Activated T-helper 9 cell treated with anti-CD3 and anti-CD28 coated beads, Interleukin-2, amount 50 U/mL, for 16 hours (primary cell): ENCODE data around the gene SORCS3.

Source experiments
- DNase-seq: peaks from one replicate; pipeline ENCODE4 v3.0.0-alpha.2; 2020; ENCODE audit warnings: low read depth

SORCS3 gene

DNA sequence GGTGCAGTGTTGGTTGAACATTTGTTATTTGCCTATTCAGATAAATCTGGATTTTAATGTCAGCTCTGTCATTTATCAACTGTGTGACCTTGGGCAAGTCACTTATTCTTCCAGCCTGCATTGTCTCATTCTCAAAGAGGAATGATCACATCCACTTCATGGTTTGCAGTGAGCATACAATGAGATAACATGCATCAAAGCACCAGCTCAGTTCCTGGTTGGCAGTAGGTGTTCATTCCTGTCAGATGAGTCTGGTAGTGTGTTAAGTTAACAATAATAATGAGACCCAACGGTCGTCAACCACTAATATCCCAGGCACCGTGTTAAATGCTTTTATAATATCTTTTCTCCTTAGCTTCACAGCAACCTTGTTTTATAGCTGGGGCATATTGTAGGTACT lies 137.3 kb downstream of the SORCS3 start:
- no peak for DNase-seq

GRCh38 chr10:104779701-104780100 lies 138.6 kb downstream of the SORCS3 start:
- DNase-seq = no peak

- no peak for DNase-seq
Measured at GRCh38 chr10:104780165-104780564, 139.1 kb downstream of the SORCS3 start.

DNA sequence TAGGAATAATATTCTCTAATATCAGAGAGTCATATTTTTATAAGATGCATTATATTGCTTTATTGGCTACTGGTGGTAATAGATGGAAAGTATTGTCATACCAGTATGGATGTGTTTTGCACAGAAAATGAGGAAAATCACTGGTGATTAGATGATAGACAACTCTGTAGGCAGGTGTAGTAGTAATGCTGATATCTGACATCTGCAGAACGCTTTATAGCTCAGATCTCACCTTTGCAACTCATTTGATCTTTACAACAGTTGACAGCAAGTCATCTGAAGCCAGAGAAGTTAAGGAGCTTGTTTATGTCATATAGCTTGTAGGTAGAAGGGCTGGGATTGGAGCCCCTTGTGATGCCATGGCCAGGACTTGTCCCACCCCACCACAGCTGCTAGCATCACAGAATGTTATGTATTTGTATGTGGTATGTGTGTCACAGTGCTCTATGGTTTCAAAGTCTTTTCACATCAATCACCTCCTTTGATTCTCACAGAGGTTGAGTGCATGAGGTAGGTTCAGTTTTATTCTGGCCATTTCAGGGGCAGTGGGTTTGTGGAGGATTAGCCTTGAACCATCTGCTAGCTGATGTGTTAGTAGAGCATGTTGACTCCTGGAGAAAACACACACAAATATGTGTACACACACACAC lies 140.0 kb downstream of the SORCS3 start:
- DNase-seq = no peak

GRCh38 chr10:104784452-104784851 lies 143.4 kb downstream of the SORCS3 start:
- no peak for DNase-seq

GRCh38 chr10:104791471-104791870 lies 150.4 kb downstream of the SORCS3 start:
- no peak for DNase-seq

- no peak for DNase-seq
Measured at GRCh38 chr10:104795411-104795810, 154.3 kb downstream of the SORCS3 start.

- no peak for DNase-seq
Measured at GRCh38 chr10:104796823-104797222, 155.7 kb downstream of the SORCS3 start.

DNA sequence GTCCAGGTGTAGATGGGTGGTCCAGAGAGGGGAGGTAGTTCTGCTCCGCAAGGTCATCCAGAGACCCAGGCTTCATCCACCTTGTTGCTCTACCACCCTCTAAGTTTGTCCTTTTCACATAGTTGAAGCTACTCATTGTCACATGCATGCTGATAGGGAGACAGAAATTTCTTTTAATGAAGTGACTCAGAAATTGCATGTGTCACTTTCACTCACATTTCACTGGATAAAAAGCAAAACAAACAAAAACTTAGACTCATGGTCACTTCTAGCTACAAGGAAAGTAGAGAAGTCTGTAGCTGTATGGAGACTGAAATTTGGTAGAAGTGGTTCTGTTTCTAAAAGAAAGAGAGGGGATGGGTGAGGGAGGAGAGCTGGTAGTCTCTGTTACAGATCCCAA lies 161.9 kb downstream of the SORCS3 start:
- no peak for DNase-seq

DNA sequence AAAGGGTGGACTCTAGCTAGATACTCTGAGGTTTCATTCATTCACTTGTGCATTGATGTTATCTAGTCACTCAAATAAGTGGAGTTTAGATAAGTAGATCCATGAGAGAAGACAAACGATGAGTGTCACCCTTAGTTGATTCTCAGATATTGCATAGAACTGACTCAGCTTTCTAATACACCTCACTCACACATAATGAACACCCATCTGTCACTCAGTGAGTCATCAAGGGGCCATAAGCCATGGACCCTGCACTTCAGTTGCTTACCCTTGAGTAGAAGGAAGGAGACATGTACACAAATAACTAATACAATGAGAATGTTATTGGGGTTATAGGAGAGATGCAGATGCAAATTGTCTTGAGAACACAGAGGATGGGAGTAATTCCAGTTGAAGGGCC lies 163.8 kb downstream of the SORCS3 start:
- DNase-seq = no peak

GRCh38 chr10:104806801-104807200 lies 165.7 kb downstream of the SORCS3 start:
- DNase-seq = no peak

DNA sequence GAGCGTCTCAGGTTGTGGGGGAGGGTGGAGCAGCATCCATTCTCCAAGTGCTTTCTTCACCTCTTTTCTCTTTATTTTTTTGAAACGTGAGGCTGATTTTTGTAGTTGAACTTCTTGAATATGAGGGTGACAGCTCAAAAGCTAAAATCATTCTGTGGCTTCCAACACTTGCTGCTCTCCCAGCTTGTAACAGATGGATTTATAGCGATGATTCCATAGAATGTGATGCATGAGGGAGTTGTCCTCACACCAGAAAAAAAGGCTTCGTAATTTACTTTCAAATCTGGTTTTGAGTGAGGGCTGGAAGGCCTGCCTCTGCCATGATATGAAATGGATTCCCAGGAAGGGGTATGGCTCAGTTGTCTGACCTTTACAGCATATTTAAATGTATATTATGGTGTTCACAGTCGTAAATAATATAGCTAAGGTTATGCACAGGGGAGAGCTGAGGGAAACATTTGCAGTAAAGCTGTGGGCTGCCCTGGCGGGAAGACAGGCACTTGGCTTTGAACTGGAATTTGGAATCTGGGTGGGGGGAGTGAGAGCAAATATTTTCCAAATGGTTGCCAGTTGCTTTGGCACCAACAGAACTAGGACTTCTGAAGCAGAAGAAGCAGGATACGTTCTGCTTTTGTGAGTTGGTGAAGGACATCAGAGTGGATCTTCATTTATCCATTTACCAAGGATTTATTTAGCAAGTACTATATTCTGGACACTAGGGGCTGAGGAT lies 166.7 kb downstream of the SORCS3 start:
- no peak for DNase-seq

GRCh38 chr10:104809288-104810090 lies 168.4 kb downstream of the SORCS3 start:
- DNase-seq = no peak

DNA sequence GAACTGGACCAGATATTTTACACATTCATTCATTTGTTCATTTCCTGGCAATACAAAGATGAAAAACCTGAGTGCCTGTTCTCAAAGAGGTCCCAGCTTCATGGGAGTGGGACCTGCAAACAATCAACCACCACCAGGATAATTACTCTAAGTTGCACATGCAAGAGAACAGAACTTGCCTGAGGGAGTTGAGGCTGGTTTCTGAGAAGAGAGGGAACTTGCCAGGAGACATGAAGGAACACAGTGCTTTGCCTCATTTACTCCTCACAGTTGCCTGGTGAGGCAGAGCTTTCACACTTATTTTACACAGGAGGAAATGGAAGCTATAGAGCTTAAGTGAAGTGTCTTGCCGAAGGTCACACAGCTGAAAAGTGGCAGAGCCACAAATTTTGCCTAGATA lies 170.1 kb downstream of the SORCS3 start:
- no peak for DNase-seq

GRCh38 chr10:104816501-104816900 lies 175.4 kb downstream of the SORCS3 start:
- no peak for DNase-seq

- no peak for DNase-seq
Measured at GRCh38 chr10:104819731-104820130, 178.6 kb downstream of the SORCS3 start.

- no peak for DNase-seq
Measured at GRCh38 chr10:104822088-104822487, 181.0 kb downstream of the SORCS3 start.

GRCh38 chr10:104824380-104825006 lies 183.4 kb downstream of the SORCS3 start:
- no peak for DNase-seq

DNA sequence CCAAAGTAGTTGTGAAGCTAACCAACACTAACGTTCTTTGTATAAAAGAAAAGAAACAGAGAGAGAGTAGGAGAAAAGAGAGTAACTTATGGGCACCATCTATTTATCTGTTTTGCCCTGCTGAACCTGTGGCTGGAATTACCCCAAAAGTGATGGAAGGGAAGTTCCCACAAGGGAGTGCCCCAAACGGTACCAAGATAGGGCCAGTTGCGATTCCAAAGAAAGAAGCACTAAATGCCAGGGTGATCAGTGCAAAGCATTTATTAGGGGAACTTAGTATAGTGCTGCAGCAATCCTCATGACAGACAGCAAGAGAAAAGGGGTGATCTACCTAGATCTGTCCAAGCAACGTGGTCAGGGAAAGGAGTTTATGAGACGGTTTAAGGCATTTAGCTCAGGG lies 190.2 kb downstream of the SORCS3 start:
- DNase-seq = no peak

- no peak for DNase-seq
Measured at GRCh38 chr10:104834580-104834979, 193.5 kb downstream of the SORCS3 start.

DNA sequence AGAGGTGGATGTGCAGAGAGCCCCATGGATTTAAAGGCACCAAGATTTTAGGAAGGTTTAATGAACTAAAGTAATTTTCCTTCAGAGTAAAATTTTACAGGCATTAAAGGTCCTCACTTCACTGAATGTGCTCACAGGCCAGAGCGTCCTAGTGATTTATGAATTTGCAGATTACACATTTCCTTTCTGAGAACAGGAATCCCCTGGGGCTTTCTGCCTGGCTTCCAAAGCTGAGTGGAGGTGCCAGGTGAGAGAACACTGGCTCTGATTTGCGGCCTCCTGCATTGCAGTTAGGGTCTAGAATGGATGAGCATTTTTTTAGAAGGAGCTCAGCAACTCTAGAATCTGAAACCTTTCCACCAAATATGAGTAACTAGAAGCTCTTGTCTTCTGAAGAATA lies 194.3 kb downstream of the SORCS3 start:
- no peak for DNase-seq

GRCh38 chr10:104842704-104843103 lies 201.6 kb downstream of the SORCS3 start:
- no peak for DNase-seq

GRCh38 chr10:104844073-104844472 lies 203.0 kb downstream of the SORCS3 start:
- DNase-seq = no peak
